ENCODE measurements around the gene SP140. TPM values are rescaled to one million over a fixed set of nuclear protein-coding genes. Genes with fewer than 3 reads are reported as not detected.

Gene SP140
- total and polyA plus RNA-seq, 10 of the 15 experiments (the other 5 are each of a cell fraction or from before 2014, with no cell fraction given), result 61.7 to 164 (median 90.7) TPM

- TF ChIP-seq, protein P1, sequence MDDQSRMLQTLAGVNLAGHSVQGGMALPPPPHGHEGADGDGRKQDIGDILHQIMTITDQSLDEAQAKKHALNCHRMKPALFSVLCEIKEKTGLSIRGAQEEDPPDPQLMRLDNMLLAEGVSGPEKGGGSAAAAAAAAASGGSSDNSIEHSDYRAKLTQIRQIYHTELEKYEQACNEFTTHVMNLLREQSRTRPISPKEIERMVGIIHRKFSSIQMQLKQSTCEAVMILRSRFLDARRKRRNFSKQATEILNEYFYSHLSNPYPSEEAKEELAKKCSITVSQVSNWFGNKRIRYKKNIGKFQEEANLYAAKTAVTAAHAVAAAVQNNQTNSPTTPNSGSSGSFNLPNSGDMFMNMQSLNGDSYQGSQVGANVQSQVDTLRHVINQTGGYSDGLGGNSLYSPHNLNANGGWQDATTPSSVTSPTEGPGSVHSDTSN (IDR thresholded peaks at IDR 0.05; ENCODE audit: insufficient replicate concordance, low read depth, low read length), result peak; percentile 77
- TF ChIP-seq KAT2A (conservative IDR thresholded peaks at IDR 0.05; ENCODE audit: control insufficient read depth, low read depth, low read length) (no peak), SP1 (IDR thresholded peaks at IDR 0.05; ENCODE audit: low read depth, low read length) (peak; percentile 42), REST (IDR thresholded peaks at IDR 0.05; ENCODE audit: low read depth, low read length) (peak; percentile 36; the same call in 1 of the 2 replicates), NR2F1 (conservative IDR thresholded peaks at IDR 0.05) (peak; percentile 71), KDM1A (IDR thresholded peaks at IDR 0.05; ENCODE audit: borderline replicate concordance) (no peak), BACH1 (IDR thresholded peaks at IDR 0.05; ENCODE audit: borderline replicate concordance) (peak; percentile 80; the same call in 1 of the 2 replicates), TCF7 (IDR thresholded peaks at IDR 0.05; ENCODE audit: borderline replicate concordance) (peak; percentile 52; the same call in 1 of the 2 replicates), IRF4 (IDR thresholded peaks at IDR 0.05; ENCODE audit: low read depth, low read length) (peak; percentile 79), GATAD2B (conservative IDR thresholded peaks at IDR 0.05; ENCODE audit: low read depth) (0 out of 2 replicates have a peak, but pooled peaks have one; percentile 24), EED (IDR thresholded peaks at IDR 0.05; ENCODE audit: low read depth) (peak; percentile 86), RAD51 (IDR thresholded peaks at IDR 0.05) (no peak), SIX5 (IDR thresholded peaks at IDR 0.05; ENCODE audit: low read depth, low read length, severe bottlenecking) (no peak), NFYB (IDR thresholded peaks at IDR 0.05; ENCODE audit: insufficient read depth, low read depth, low read length) (no peak), PKNOX1 (IDR thresholded peaks at IDR 0.05) (peak; percentile 93), TBL1XR1 (IDR thresholded peaks at IDR 0.05; ENCODE audit: low read depth, low read length) (peak; percentile 51; the same call in 1 of the 2 replicates), KLF5 (IDR thresholded peaks at IDR 0.05; ENCODE audit: partially characterized antibody) (no peak), CREB1 (IDR thresholded peaks at IDR 0.05; ENCODE audit: low read depth) (0 out of 2 replicates have a peak, but pooled peaks have one; percentile 42), E2F8 (IDR thresholded peaks at IDR 0.05; ENCODE audit: low read depth, partially characterized antibody) (no peak), IKZF2 (IDR thresholded peaks at IDR 0.05) (peak; percentile 95 to 96), ZSCAN29 (IDR thresholded peaks at IDR 0.05) (no peak)
- TF ChIP-seq, protein P2, sequence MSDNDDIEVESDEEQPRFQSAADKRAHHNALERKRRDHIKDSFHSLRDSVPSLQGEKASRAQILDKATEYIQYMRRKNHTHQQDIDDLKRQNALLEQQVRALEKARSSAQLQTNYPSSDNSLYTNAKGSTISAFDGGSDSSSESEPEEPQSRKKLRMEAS (IDR thresholded peaks at IDR 0.05; ENCODE audit: low read depth, low read length), result no peak
Measured at GRCh38 chr2:230267556-230267955, 42.0 kb downstream of the SP140 start (continued).

All from GM12878 (cell line).